WTC11 (cell line): ENCODE measurements around the gene STIMATE.

ENCODE experiments used
- CREB1 ChIP-seq: sonication (generic); formaldehyde crosslinking; IDR thresholded peaks from 2 replicates; pipeline ENCODE4 v1.8.0; 2023; ENCODE audit warnings: mild to moderate bottlenecking, missing genetic modification reagents
- FOXK1 ChIP-seq: sonication (generic); formaldehyde crosslinking; IDR thresholded peaks from 2 replicates; pipeline ENCODE4 v1.8.0; 2022; ENCODE audit warnings: mild to moderate bottlenecking, moderate library complexity, missing genetic modification reagents
- FOXP1 ChIP-seq: sonication (generic); formaldehyde crosslinking; IDR thresholded peaks from 2 replicates; pipeline ENCODE4 v1.8.0; 2022; ENCODE audit warnings: missing genetic modification reagents, mild to moderate bottlenecking, moderate library complexity, borderline replicate concordance
- MAX ChIP-seq: sonication (generic); formaldehyde crosslinking; IDR thresholded peaks from 2 replicates; pipeline ENCODE4 v1.8.0; 2022; ENCODE audit warnings: mild to moderate bottlenecking, missing genetic modification reagents
- MLX ChIP-seq: sonication (generic); formaldehyde crosslinking; IDR thresholded peaks from 2 replicates; pipeline ENCODE4 v1.8.1; 2023; ENCODE audit warnings: mild to moderate bottlenecking, missing genetic modification reagents, moderate library complexity
- SMAD3 ChIP-seq: sonication (generic); formaldehyde crosslinking; IDR thresholded peaks from 2 replicates; pipeline ENCODE4 v1.8.0; 2022; ENCODE audit warnings: missing genetic modification reagents, mild to moderate bottlenecking, borderline replicate concordance
- ZNF671 ChIP-seq: fragments of 250-450 bp; sonication (Bioruptor Pico); IDR thresholded peaks from 2 replicates; pipeline ENCODE4 v1.8.0; 2021; ENCODE audit warnings: mild to moderate bottlenecking
- TF ChIP-seq, protein P1 (sequence below): fragments of 200-600 bp; IDR thresholded peaks from 2 replicates; pipeline ENCODE4 v1.8.0; 2022; ENCODE audit warnings: antibody characterized with exemption
- TF ChIP-seq, protein P2 (sequence below): sonication (generic); formaldehyde crosslinking; IDR thresholded peaks from 2 replicates; pipeline ENCODE4 v1.8.1; 2022; ENCODE audit warnings: low read depth, missing genetic modification reagents, borderline replicate concordance

DNA sequence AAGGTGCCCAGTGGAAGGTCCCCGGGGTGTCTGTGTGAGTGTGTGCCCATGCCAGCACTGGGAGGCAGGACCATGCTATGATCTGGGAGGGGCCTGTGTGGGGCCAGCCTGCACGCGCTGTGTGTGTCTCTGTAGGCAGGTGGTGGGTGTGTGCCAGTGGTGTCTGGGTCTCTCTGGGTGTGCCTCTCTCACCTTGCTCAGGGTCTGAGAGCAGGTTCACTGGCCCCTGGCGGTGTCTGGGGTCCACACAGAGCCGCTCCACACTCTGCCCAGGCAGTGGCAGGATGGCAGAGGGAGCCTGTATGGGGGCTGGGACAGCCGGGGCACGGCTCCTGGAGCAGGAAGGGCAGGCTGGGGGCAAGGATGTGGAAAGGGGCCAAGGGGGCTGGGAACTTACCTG is 79.5 kb downstream of the STIMATE start:
- TF ChIP-seq CREB1 (no peak), FOXK1 (no peak), MAX (CRISPR knock-in tag) (no peak), SMAD3 (CRISPR knock-in tag) (no peak), FOXP1 (CRISPR knock-in tag) (no peak), MLX (CRISPR knock-in tag) (no peak), ZNF671 (no peak)
- TF ChIP-seq, protein P1, sequence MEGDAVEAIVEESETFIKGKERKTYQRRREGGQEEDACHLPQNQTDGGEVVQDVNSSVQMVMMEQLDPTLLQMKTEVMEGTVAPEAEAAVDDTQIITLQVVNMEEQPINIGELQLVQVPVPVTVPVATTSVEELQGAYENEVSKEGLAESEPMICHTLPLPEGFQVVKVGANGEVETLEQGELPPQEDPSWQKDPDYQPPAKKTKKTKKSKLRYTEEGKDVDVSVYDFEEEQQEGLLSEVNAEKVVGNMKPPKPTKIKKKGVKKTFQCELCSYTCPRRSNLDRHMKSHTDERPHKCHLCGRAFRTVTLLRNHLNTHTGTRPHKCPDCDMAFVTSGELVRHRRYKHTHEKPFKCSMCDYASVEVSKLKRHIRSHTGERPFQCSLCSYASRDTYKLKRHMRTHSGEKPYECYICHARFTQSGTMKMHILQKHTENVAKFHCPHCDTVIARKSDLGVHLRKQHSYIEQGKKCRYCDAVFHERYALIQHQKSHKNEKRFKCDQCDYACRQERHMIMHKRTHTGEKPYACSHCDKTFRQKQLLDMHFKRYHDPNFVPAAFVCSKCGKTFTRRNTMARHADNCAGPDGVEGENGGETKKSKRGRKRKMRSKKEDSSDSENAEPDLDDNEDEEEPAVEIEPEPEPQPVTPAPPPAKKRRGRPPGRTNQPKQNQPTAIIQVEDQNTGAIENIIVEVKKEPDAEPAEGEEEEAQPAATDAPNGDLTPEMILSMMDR, result no peak
- TF ChIP-seq, protein P2, sequence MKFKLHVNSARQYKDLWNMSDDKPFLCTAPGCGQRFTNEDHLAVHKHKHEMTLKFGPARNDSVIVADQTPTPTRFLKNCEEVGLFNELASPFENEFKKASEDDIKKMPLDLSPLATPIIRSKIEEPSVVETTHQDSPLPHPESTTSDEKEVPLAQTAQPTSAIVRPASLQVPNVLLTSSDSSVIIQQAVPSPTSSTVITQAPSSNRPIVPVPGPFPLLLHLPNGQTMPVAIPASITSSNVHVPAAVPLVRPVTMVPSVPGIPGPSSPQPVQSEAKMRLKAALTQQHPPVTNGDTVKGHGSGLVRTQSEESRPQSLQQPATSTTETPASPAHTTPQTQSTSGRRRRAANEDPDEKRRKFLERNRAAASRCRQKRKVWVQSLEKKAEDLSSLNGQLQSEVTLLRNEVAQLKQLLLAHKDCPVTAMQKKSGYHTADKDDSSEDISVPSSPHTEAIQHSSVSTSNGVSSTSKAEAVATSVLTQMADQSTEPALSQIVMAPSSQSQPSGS (CRISPR knock-in tag), result no peak
